ENCODE measurements around the gene PLEKHG2. TPM values are rescaled to one million over a fixed set of nuclear protein-coding genes. Genes with fewer than 3 reads are reported as not detected.

Gene PLEKHG2
- total and polyA plus RNA-seq, 9 of the 15 experiments (the other 6 are each of a cell fraction or from before 2014, with no cell fraction given): 0.98 to 45.7 (median 9.8) TPM

DNA sequence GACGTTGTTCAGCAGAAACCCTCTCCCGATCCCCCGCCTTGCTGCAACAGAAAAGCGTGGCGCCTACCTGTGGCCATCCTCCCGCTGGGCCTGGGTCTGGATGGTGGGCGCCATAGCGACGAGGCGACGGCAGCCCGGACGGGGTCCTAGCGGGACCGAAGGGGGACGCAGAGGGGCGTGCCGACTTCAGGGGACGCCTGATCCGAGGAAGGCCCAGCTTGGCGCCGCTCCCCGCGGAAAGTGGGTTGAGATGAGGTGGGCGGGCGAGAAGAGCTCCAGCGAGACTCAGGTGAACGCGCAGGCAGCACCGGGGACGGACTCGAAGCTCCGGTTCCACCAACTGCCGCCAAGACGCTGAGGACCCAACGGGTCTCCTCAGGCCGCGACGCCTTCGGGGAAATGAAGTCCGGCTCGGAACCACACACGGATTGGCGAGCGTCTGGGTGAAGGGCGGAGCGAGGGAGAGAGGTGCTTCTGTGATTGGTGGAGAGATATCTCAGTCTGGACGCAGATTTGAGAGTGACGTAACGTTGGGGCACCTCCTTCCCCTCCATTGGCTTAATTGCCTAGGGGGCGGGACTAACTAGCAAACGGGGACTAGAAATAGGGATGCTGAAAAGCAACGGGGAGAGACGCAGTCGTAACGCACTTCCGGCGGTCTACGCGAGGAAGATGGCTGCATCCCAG, 21.6 kb upstream of the PLEKHG2 start, which contains the start of the genes MED29 and PAF1 (continued):
- TF ChIP-seq TCF15 (CRISPR knock-in tag; IDR thresholded peaks at IDR 0.05): no peak
- TF ChIP-seq ZBTB12 (CRISPR knock-in tag; IDR thresholded peaks at IDR 0.05): peak; percentile 82; the same call in 1 of the 2 replicates
- TF ChIP-seq RUNX1 (IDR thresholded peaks at IDR 0.05; ENCODE audit: low read depth): 0 out of 2 replicates have a peak, but pooled peaks have one; percentile 35
- no peak for TF ChIP-seq RAD51 (IDR thresholded peaks at IDR 0.05; ENCODE audit: borderline replicate concordance, low read depth)
- no peak for TF ChIP-seq ARNT (IDR thresholded peaks at IDR 0.05)
- TF ChIP-seq RB1 (IDR thresholded peaks at IDR 0.05; ENCODE audit: low read depth): peak; percentile 94
- TF ChIP-seq, protein P1, sequence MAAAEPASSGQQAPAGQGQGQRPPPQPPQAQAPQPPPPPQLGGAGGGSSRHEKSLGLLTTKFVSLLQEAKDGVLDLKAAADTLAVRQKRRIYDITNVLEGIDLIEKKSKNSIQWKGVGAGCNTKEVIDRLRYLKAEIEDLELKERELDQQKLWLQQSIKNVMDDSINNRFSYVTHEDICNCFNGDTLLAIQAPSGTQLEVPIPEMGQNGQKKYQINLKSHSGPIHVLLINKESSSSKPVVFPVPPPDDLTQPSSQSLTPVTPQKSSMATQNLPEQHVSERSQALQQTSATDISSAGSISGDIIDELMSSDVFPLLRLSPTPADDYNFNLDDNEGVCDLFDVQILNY (CRISPR knock-in tag; IDR thresholded peaks at IDR 0.05): no peak
- 0 out of 2 replicates have a peak, but pooled peaks have one; percentile 26 for TF ChIP-seq GMEB1 (CRISPR knock-in tag; IDR thresholded peaks at IDR 0.05)
- TF ChIP-seq TEAD2 (tag; IDR thresholded peaks at IDR 0.05): no peak
- TF ChIP-seq FOXJ3 (CRISPR knock-in tag; IDR thresholded peaks at IDR 0.05): no peak
- peak; percentile 12; the same call in 1 of the 2 replicates for TF ChIP-seq SAFB (IDR thresholded peaks at IDR 0.05; ENCODE audit: borderline replicate concordance, low read depth, low read length)
- TF ChIP-seq, protein P2, sequence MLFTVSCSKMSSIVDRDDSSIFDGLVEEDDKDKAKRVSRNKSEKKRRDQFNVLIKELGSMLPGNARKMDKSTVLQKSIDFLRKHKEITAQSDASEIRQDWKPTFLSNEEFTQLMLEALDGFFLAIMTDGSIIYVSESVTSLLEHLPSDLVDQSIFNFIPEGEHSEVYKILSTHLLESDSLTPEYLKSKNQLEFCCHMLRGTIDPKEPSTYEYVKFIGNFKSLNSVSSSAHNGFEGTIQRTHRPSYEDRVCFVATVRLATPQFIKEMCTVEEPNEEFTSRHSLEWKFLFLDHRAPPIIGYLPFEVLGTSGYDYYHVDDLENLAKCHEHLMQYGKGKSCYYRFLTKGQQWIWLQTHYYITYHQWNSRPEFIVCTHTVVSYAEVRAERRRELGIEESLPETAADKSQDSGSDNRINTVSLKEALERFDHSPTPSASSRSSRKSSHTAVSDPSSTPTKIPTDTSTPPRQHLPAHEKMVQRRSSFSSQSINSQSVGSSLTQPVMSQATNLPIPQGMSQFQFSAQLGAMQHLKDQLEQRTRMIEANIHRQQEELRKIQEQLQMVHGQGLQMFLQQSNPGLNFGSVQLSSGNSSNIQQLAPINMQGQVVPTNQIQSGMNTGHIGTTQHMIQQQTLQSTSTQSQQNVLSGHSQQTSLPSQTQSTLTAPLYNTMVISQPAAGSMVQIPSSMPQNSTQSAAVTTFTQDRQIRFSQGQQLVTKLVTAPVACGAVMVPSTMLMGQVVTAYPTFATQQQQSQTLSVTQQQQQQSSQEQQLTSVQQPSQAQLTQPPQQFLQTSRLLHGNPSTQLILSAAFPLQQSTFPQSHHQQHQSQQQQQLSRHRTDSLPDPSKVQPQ (CRISPR knock-in tag; IDR thresholded peaks at IDR 0.05; ENCODE audit: borderline replicate concordance): no peak
- peak; percentile 40 for TF ChIP-seq PRDM10 (IDR thresholded peaks at IDR 0.05; ENCODE audit: partially characterized antibody)
- TF ChIP-seq PHF20 (IDR thresholded peaks at IDR 0.05; ENCODE audit: partially characterized antibody): peak; percentile 71
- no peak for TF ChIP-seq WHSC1 (IDR thresholded peaks at IDR 0.05; ENCODE audit: low read length)
- TF ChIP-seq E2F3 (CRISPR knock-in tag; IDR thresholded peaks at IDR 0.05): no peak
